HCT116 (cell line): ENCODE measurements around the gene PPP1R1B. TPM values are rescaled to one million over a fixed set of nuclear protein-coding genes. Genes with fewer than 3 reads are reported as not detected.

ENCODE experiments used
- ATAC-seq: fragments of 200-7000 bp; cut with Tn5 transposase; 2 replicates; pipeline ENCODE4 v1.9.1; 2020; ENCODE audit warnings: mild to moderate bottlenecking, moderate library complexity
- BruUV-seq: library from RNA; stranded (reverse); fragments of 400-500 nt; replicated peaks from 2 replicates; lab custom pipeline; 2021; lab: Mats Ljungman, UMichigan
- CTCF ChIA-PET: fragments of 300-600 bp; sonication (Branson Sonifier 250); formaldehyde crosslinking; loops from one replicate; lab custom pipeline; 2021; ENCODE audit warnings: antibody characterized with exemption; lab: Charles Lee
- POLR2A ChIA-PET: fragments of 300-600, 350-600 bp; sonication (Branson Sonifier 250); formaldehyde crosslinking; loops from one replicate; lab custom pipeline; 2021; ENCODE audit warnings: antibody characterized with exemption; lab: Charles Lee
- RAD21 ChIA-PET, 2 experiments: fragments of 300-600 bp; sonication (Branson Sonifier 250); formaldehyde crosslinking; loops; one replicate each; lab custom pipeline; 2023; ENCODE audit warnings: low total read pairs in 2 of 2; ENCODE audit not compliant: uncharacterized antibody in 2 of 2, unreplicated experiment in 2 of 2, low non-redundant PET in 1 of 2; lab: Charles Lee
- DNase-seq: peaks from one replicate; pipeline ENCODE4 v3.0.0-alpha.2; 2010; ENCODE audit warnings: low read depth, low spot score
- H2AFZ ChIP-seq: fragments of 200-600 bp; shearing (Covaris generic), sonication (generic); 2 replicates; pipeline ENCODE4 v1.6.1; 2017; ENCODE audit warnings: low read depth, mixed run types, mixed read lengths, antibody characterized with exemption, low read length; ENCODE audit not compliant: poor library complexity, severe bottlenecking
- H3K27ac ChIP-seq: 2 replicates; pipeline ENCODE4 v1.5.1; 2012; ENCODE audit warnings: low read depth, low read length
- H3K27me3 ChIP-seq: fragments of 200-600 bp; sonication (generic); 2 replicates; pipeline ENCODE4 v1.6.1; 2016; ENCODE audit warnings: mixed run types, low read length, mixed read lengths; ENCODE audit not compliant: insufficient read depth
- H3K36me3 ChIP-seq, 2 experiments: fragments of 200-500 bp in 1 of 2; fragments of 200-600 bp in 1 of 2; sonication (Bioruptor generic) in 1 of 2; sonication (generic) in 1 of 2; 2 replicates each; pipeline versions ENCODE4 v1.5.1 to v1.6.1; 2014 to 2016; ENCODE audit warnings: low read length in 2 of 2, inconsistent platforms in 1 of 2, mixed read lengths in 1 of 2, mixed run types in 1 of 2; ENCODE audit not compliant: insufficient read depth in 2 of 2, control insufficient read depth in 1 of 2
- H3K4me1 ChIP-seq, 2 experiments: fragments of 200-600 bp in 1 of 2; sonication (generic) in 1 of 2; 2 replicates each; pipeline versions ENCODE4 v1.5.1 to v1.6.1; 2012 to 2017; ENCODE audit warnings: low read length in 2 of 2, inconsistent platforms in 1 of 2, mild to moderate bottlenecking in 1 of 2, mixed read lengths in 1 of 2, mixed run types in 1 of 2, moderate library complexity in 1 of 2; ENCODE audit not compliant: insufficient read depth in 2 of 2, control insufficient read depth in 1 of 2
- H3K4me2 ChIP-seq: fragments of 200-600 bp; sonication (generic); 2 replicates; pipeline ENCODE4 v1.6.1; 2017; ENCODE audit warnings: mixed run types, low read length, mixed read lengths
- H3K4me3 ChIP-seq, 2 experiments: fragments of 200-600 bp in 1 of 2; sonication (generic) in 1 of 2; replicated peaks in 1 of 2; 2 replicates each; pipeline ENCODE4 v1.5.1; 2011 to 2016; ENCODE audit warnings: low read length in 2 of 2, control low read depth in 1 of 2, low read depth in 1 of 2, mild to moderate bottlenecking in 1 of 2, mixed read lengths in 1 of 2, mixed run types in 1 of 2
- H3K79me2 ChIP-seq: fragments of 200-600 bp; sonication (generic); 2 replicates; pipeline ENCODE4 v1.6.1; 2017; ENCODE audit warnings: mild to moderate bottlenecking, mixed run types, low read length, moderate library complexity, mixed read lengths; ENCODE audit not compliant: insufficient read depth
- H3K9ac ChIP-seq: fragments of 200-600 bp; sonication (generic); 2 replicates; pipeline ENCODE4 v1.6.1; 2016; ENCODE audit warnings: low read length, mixed read lengths
- H3K9me2 ChIP-seq: fragments of 200-600 bp; sonication (generic), shearing (Covaris generic); 2 replicates; pipeline ENCODE4 v1.6.1; 2017; ENCODE audit warnings: mixed run types, mild to moderate bottlenecking, moderate library complexity; ENCODE audit not compliant: insufficient read depth
- H3K9me3 ChIP-seq, 2 experiments: fragments of 200-500 bp in 1 of 2; fragments of 200-600 bp in 1 of 2; sonication (Bioruptor generic) in 1 of 2; sonication (generic) in 1 of 2; 2 replicates each; pipeline ENCODE4 v1.6.1; 2014 to 2017; ENCODE audit warnings: low read length in 2 of 2, mixed read lengths in 2 of 2, inconsistent platforms in 1 of 2, low read depth in 1 of 2, mild to moderate bottlenecking in 1 of 2, mixed run types in 1 of 2, moderate library complexity in 1 of 2; ENCODE audit not compliant: control insufficient read depth in 1 of 2, insufficient read depth in 1 of 2
- H4K20me1 ChIP-seq: fragments of 200-600 bp; sonication (generic), shearing (Covaris generic); 2 replicates; pipeline ENCODE4 v1.6.1; 2017; ENCODE audit warnings: mixed run types, mild to moderate bottlenecking, moderate library complexity; ENCODE audit not compliant: insufficient read depth
- ATF3 ChIP-seq: IDR thresholded peaks from 2 replicates; pipeline ENCODE4 v1.6.1; 2012
- CBX3 ChIP-seq: IDR thresholded peaks from 2 replicates; pipeline ENCODE4 v1.6.1; 2012; ENCODE audit warnings: low read depth
- CTCF ChIP-seq, 3 experiments: fragments of 200-600 bp in 1 of 3; sonication (generic) in 1 of 3; IDR thresholded peaks in 2 of 3; conservative IDR thresholded peaks in 1 of 3; 2 replicates each; pipeline ENCODE4 v1.5.1; 2012 to 2017; ENCODE audit warnings: low read depth in 2 of 3, low read length in 2 of 3, antibody characterized with exemption in 1 of 3, borderline replicate concordance in 1 of 3, control low read depth in 1 of 3, mild to moderate bottlenecking in 1 of 3, mixed read lengths in 1 of 3, mixed run types in 1 of 3, moderate library complexity in 1 of 3; ENCODE audit not compliant: insufficient read depth in 1 of 3
- EZH2 ChIP-seq: fragments of 200-600 bp; sonication (generic); IDR thresholded peaks from 2 replicates; pipeline ENCODE4 v1.6.1; 2017; ENCODE audit warnings: antibody characterized with exemption, mixed run types
- EZH2phosphoT487 ChIP-seq: fragments of 200-600 bp; IDR thresholded peaks from 2 replicates; pipeline ENCODE4 v1.6.1; 2018; ENCODE audit warnings: antibody characterized with exemption, borderline replicate concordance
- JUND ChIP-seq: IDR thresholded peaks from 2 replicates; pipeline ENCODE4 v1.6.1; 2012
- POLR2A ChIP-seq: IDR thresholded peaks from 2 replicates; pipeline ENCODE4 v1.7.0; 2011; ENCODE audit warnings: borderline replicate concordance; ENCODE audit not compliant: insufficient read depth, insufficient read length; ENCODE audit errors: extremely low read depth
- RAD21 ChIP-seq: IDR thresholded peaks from 2 replicates; pipeline ENCODE4 v1.6.1; 2012; ENCODE audit warnings: low read depth, mild to moderate bottlenecking
- REST ChIP-seq: IDR thresholded peaks from 2 replicates; pipeline ENCODE4 v1.6.1; 2012; ENCODE audit warnings: low read depth
- SIN3A ChIP-seq: IDR thresholded peaks from 2 replicates; pipeline ENCODE4 v1.6.1; 2012; ENCODE audit warnings: low read depth
- SP1 ChIP-seq: IDR thresholded peaks from 2 replicates; pipeline ENCODE4 v1.6.1; 2012; ENCODE audit warnings: low read depth
- SRF ChIP-seq: IDR thresholded peaks from 2 replicates; pipeline ENCODE4 v1.6.1; 2012; ENCODE audit warnings: low read depth
- ZFX ChIP-seq: fragments of 450-650 bp; IDR thresholded peaks from 2 replicates; pipeline ENCODE4 v1.6.1; 2017
- ZNF274 ChIP-seq: fragments of 200-500 bp; sonication (Bioruptor generic); IDR thresholded peaks from 2 replicates; pipeline ENCODE4 v1.6.1; 2014; ENCODE audit warnings: mild to moderate bottlenecking, low read depth, low read length, inconsistent platforms
- intact Hi-C: fragments of 100-400 bp; cut with micrococcal nuclease; formaldehyde crosslinking; loops from 2 replicates; pipeline ENCODE4 v1.10.0; 2022
- total RNA-seq: library from RNA; stranded (reverse); gene quantifications from one replicate; pipeline ENCODE4 v1.2.1, GENCODE V29; 2021; ENCODE audit not compliant: unreplicated experiment

The PPP1R1B gene
- total RNA-seq, 1 experiment from 2014 or later, result 0.49 TPM

GRCh38 chr17:39628655-39629493 is 2.1 kb downstream of the PPP1R1B start:
- intact Hi-C loops, result no loop called here
- H3K27ac ChIP-seq, result no peak overlapping the region
- RAD21 ChIA-PET, result no interaction called here
- no peaks in the 10 kb centered on the region for H3K79me2 ChIP-seq
- H3K9ac ChIP-seq, result no peak overlapping the region
- H4K20me1 ChIP-seq, result no peaks in the 10 kb centered on the region
- no peak overlapping the region for H2AFZ ChIP-seq
- no peak overlapping the region for H3K4me3 ChIP-seq
- TF ChIP-seq SP1, result no peak
- TF ChIP-seq CBX3, result no peak
- no peak for TF ChIP-seq RAD21
- TF ChIP-seq SRF, result no peak
- DNase-seq (no peak), ATAC-seq (no peak)
- no peaks in the 10 kb centered on the region for H3K9me2 ChIP-seq
- BruUV-seq, result no TSS peak
- H3K36me3 ChIP-seq, result no peaks in the 10 kb centered on the region
- no peaks in the 10 kb centered on the region for H3K27me3 ChIP-seq
- POLR2A ChIA-PET, result no interaction called here
- peaks cover 32 to 44% of the 10 kb centered on the region in 2 experiments for H3K4me1 ChIP-seq
- CTCF ChIA-PET, result interaction anchor here (1.3 to 8.3 kb wide), 3 partner anchors 7 to 81 kb away, joined by 5 to 157 read pairs (median 8); no protein-coding TSS in a partner anchor
- H3K4me2 ChIP-seq, result no peak overlapping the region
- H3K9me3 ChIP-seq, result no peaks in the 10 kb centered on the region

GRCh38 chr17:39629494-39629880 is 2.7 kb downstream of the PPP1R1B start:
- Histone ChIP-seq H3K4me1 (peaks cover 37 to 48% of the 10 kb centered on the region in 2 experiments), H3K27ac (no peak overlapping the region), H3K9me2 (no peaks in the 10 kb centered on the region), H3K36me3 (no peaks in the 10 kb centered on the region), H3K9me3 (no peaks in the 10 kb centered on the region), H3K27me3 (no peaks in the 10 kb centered on the region), H3K4me3 (no peak overlapping the region), H3K9ac (no peak overlapping the region), H4K20me1 (no peaks in the 10 kb centered on the region), H3K79me2 (no peaks in the 10 kb centered on the region), H3K4me2 (no peak overlapping the region), H2AFZ (no peak overlapping the region)
- ChIA-PET POLR2A (no interaction called here), RAD21 (no interaction called here), CTCF (interaction anchor here (2.2 to 8.3 kb wide), 3 partner anchors 7 to 24 kb away, joined by 8 to 157 read pairs (median 12); no protein-coding TSS in a partner anchor)
- TF ChIP-seq REST (no peak), RAD21 (no peak), POLR2A (no peak), JUND (no peak), ZFX (no peak), CTCF (IDR thresholded peaks at IDR 0.05 in 2 of 3, conservative IDR thresholded peaks at IDR 0.05 in 1 of 3; ENCODE audit: borderline replicate concordance in 1 of 3, insufficient read depth in 1 of 3, low read depth in 2 of 3, low read length in 2 of 3) (no peak), SRF (no peak), ZNF274 (no peak), ATF3 (no peak), CBX3 (no peak), SIN3A (no peak), EZH2 (no peak), EZH2phosphoT487 (no peak)
- intact Hi-C loops, result no loop called here
- DNase-seq (no peak), ATAC-seq (no peak)
- no TSS peak for BruUV-seq
